ENCODE measurements around the gene ANK3. TPM values are rescaled to one million over a fixed set of nuclear protein-coding genes. Genes with fewer than 3 reads are reported as not detected.

Gene ANK3
- total RNA-seq, 2 donors from 2014 or later = 46.0 to 47.8 TPM

- no peak overlapping the region for H3K27ac ChIP-seq
- WGBS = 67% methylated on average over 3 of the region's 3 CpGs
- H3K9me3 ChIP-seq = no peaks in the 10 kb centered on the region
- H3K36me3 ChIP-seq = no peaks in the 10 kb centered on the region
- H3K27me3 ChIP-seq (replicated peaks; ENCODE audit: insufficient read depth) = no peaks in the 10 kb centered on the region
- TF ChIP-seq POLR2A (IDR thresholded peaks at IDR 0.05) (no peak), CTCF (IDR thresholded peaks at IDR 0.05) (no peak), POLR2AphosphoS5 (IDR thresholded peaks at IDR 0.05) (no peak)
- no peak for DNase-seq (ENCODE audit: low spot score)
- H3K4me3 ChIP-seq = no peak overlapping the region
- H3K4me1 ChIP-seq (replicated peaks) = no peaks in the 10 kb centered on the region
- intact Hi-C loops (cut with DNase I) = no loop called here
Observed at GRCh38 chr10:60222047-60222446, 167.6 kb downstream of the ANK3 start.

- H3K27ac ChIP-seq = no peak overlapping the region
- no peaks in the 10 kb centered on the region for H3K4me1 ChIP-seq (replicated peaks)
- H3K9me3 ChIP-seq = no peaks in the 10 kb centered on the region
- H3K36me3 ChIP-seq = no peaks in the 10 kb centered on the region
- no peaks in the 10 kb centered on the region for H3K27me3 ChIP-seq (replicated peaks; ENCODE audit: insufficient read depth)
- intact Hi-C loops (cut with DNase I) = no loop called here
- 85% methylated on average over 1 of the region's 1 CpG for WGBS
- no peak for DNase-seq (ENCODE audit: low spot score)
- no peak for TF ChIP-seq POLR2A (IDR thresholded peaks at IDR 0.05)
- no peak for TF ChIP-seq POLR2AphosphoS5 (IDR thresholded peaks at IDR 0.05)
- TF ChIP-seq CTCF (IDR thresholded peaks at IDR 0.05) = no peak
- no peak overlapping the region for H3K4me3 ChIP-seq
Observed at GRCh38 chr10:60212195-60212594, 177.5 kb downstream of the ANK3 start.

- no peak for DNase-seq (ENCODE audit: low spot score)
- no peaks in the 10 kb centered on the region for H3K9me3 ChIP-seq
- H3K27me3 ChIP-seq (replicated peaks; ENCODE audit: insufficient read depth) = no peaks in the 10 kb centered on the region
- no peaks in the 10 kb centered on the region for H3K36me3 ChIP-seq
- H3K27ac ChIP-seq = no peak overlapping the region
- intact Hi-C loops (cut with DNase I) = loop anchor here (5.0 to 10.0 kb wide), 2 partner anchors 93 to 345 kb away; no protein-coding TSS in a partner anchor
- 70% methylated on average over 7 of the region's 7 CpGs for WGBS
- H3K4me3 ChIP-seq = no peak overlapping the region
- TF ChIP-seq POLR2AphosphoS5 (IDR thresholded peaks at IDR 0.05) (no peak), CTCF (IDR thresholded peaks at IDR 0.05) (no peak)
- H3K4me1 ChIP-seq (replicated peaks) = no peaks in the 10 kb centered on the region
Observed at GRCh38 chr10:60209874-60210570, 179.7 kb downstream of the ANK3 start.

- no peak overlapping the region for H3K4me3 ChIP-seq
- no peaks in the 10 kb centered on the region for H3K36me3 ChIP-seq
- no peak overlapping the region for H3K27ac ChIP-seq
- H3K27me3 ChIP-seq (replicated peaks; ENCODE audit: insufficient read depth) = no peaks in the 10 kb centered on the region
- H3K9me3 ChIP-seq = no peaks in the 10 kb centered on the region
- intact Hi-C loops (cut with DNase I) = loop anchor here (5.0 to 10.0 kb wide), 2 partner anchors 91 to 344 kb away; no protein-coding TSS in a partner anchor
- no peaks in the 10 kb centered on the region for H3K4me1 ChIP-seq (replicated peaks)
- WGBS = 45% methylated on average over 4 of the region's 4 CpGs
- TF ChIP-seq POLR2AphosphoS5 (IDR thresholded peaks at IDR 0.05) (no peak), CTCF (IDR thresholded peaks at IDR 0.05) (peak in 3 of 4 experiments; percentile 46 to 77 (median 76)), POLR2A (IDR thresholded peaks at IDR 0.05) (no peak)
- DNase-seq (ENCODE audit: low spot score) = no peak
Observed at GRCh38 chr10:60208676-60209269, 180.9 kb downstream of the ANK3 start.

- Histone ChIP-seq H3K27ac (no peak overlapping the region), H3K9me3 (no peaks in the 10 kb centered on the region), H3K4me3 (no peak overlapping the region), H3K4me1 (replicated peaks) (no peaks in the 10 kb centered on the region), H3K27me3 (replicated peaks; ENCODE audit: insufficient read depth) (no peaks in the 10 kb centered on the region), H3K36me3 (no peaks in the 10 kb centered on the region)
- no peak for DNase-seq (ENCODE audit: low spot score)
- 79% methylated on average over 5 of the region's 5 CpGs for WGBS
- TF ChIP-seq POLR2A (IDR thresholded peaks at IDR 0.05) = no peak
- intact Hi-C loops (cut with DNase I) = loop anchor here (2.0 to 10.0 kb wide), 3 partner anchors 91 to 343 kb away; no protein-coding TSS in a partner anchor
Observed at GRCh38 chr10:60207894-60208293, 181.8 kb downstream of the ANK3 start.
